Upper lobe of left lung (tissue), 4 donors: ENCODE data around the gene MYBPH.

Experiments used
- POLR2A ChIP-seq, 4 donors: fragments of 450-650 bp; IDR thresholded peaks; one replicate each; pipeline ENCODE4 v1.5.1; 2016 to 2017; ENCODE audit warnings: antibody characterized with exemption in 4 of 4, mild to moderate bottlenecking in 2 of 4
- POLR2AphosphoS5 ChIP-seq, 2 donors: sonication (generic); formaldehyde crosslinking; IDR thresholded peaks; one replicate each; pipeline ENCODE4 v1.5.1; 2017; ENCODE audit warnings: antibody characterized with exemption in 2 of 2
- TF ChIP-seq, protein P1 (sequence below), 6 experiments: fragments of 450-650 bp in 4 of 6; fragments of 200-600 bp in 2 of 6; sonication (generic) in 2 of 6; IDR thresholded peaks; one replicate each; pipeline ENCODE4 v1.5.1; 2016 to 2019; ENCODE audit warnings: antibody characterized with exemption in 6 of 6

DNA sequence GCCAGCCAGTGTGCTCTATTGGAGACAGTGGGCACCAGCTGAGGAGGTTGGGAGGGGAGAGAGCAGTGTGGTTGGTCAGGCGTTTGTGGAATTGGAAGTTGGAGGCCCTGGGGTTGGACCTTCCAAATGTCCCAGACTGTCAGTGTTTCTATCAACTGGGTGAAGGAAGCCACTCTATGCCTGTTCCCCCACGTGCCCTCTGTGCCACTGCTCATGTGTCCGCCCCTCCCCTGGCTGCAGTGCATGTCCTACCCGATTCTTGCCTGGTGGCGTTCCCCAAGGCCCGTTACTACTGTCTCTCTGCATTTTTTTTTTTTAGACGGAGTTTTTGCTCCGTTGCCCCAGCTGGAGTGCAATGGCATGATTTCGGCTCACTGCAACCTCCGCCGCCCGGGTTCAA lies 27.0 kb downstream of the MYBPH start:
- TF ChIP-seq, protein P1, sequence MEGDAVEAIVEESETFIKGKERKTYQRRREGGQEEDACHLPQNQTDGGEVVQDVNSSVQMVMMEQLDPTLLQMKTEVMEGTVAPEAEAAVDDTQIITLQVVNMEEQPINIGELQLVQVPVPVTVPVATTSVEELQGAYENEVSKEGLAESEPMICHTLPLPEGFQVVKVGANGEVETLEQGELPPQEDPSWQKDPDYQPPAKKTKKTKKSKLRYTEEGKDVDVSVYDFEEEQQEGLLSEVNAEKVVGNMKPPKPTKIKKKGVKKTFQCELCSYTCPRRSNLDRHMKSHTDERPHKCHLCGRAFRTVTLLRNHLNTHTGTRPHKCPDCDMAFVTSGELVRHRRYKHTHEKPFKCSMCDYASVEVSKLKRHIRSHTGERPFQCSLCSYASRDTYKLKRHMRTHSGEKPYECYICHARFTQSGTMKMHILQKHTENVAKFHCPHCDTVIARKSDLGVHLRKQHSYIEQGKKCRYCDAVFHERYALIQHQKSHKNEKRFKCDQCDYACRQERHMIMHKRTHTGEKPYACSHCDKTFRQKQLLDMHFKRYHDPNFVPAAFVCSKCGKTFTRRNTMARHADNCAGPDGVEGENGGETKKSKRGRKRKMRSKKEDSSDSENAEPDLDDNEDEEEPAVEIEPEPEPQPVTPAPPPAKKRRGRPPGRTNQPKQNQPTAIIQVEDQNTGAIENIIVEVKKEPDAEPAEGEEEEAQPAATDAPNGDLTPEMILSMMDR (IDR thresholded peaks at IDR 0.05), result no peak
- TF ChIP-seq POLR2AphosphoS5 (IDR thresholded peaks at IDR 0.05) (no peak), POLR2A (IDR thresholded peaks at IDR 0.05) (no peak)
